RWPE1 (cell line): ENCODE results near the gene DYNLRB1.

Experiments used
- CTCF ChIA-PET: fragments of 350-600 bp; sonication (Branson Sonifier 250); formaldehyde crosslinking; extraction: SDS; loops from one replicate; lab custom pipeline; 2021; lab: Yijun Ruan, JAX
- POLR2A ChIA-PET: fragments of 400-600 bp; formaldehyde crosslinking; extraction: SDS; loops from one replicate; lab custom pipeline; 2020; ENCODE audit warnings: antibody characterized with exemption; ENCODE audit not compliant: low non-redundant PET; lab: Yijun Ruan, JAX
- DNase-seq: peaks from one replicate; pipeline ENCODE4 v3.0.0; 2012; ENCODE audit warnings: low spot score
- H3K27ac ChIP-seq: fragments of 450-650 bp; 2 replicates; pipeline ENCODE4 v1.5.1; 2017
- CTCF ChIP-seq: fragments of 450-650 bp; conservative IDR thresholded peaks from 2 replicates; pipeline ENCODE4 v1.5.1; 2017; ENCODE audit warnings: low read depth, mild to moderate bottlenecking

The DYNLRB1 gene

GRCh38 chr20:34542439-34542838, 26.2 kb downstream of the DYNLRB1 start:
- ChIA-PET CTCF (interaction anchor here (0.7 kb wide), 1 partner anchor 39 kb away, joined by 7 read pairs; no protein-coding TSS in a partner anchor), POLR2A (no interaction called here)
- H3K27ac ChIP-seq = 0 out of 2 replicates have a peak overlapping the region, but pooled peaks have one; percentile 4
- DNase-seq = no peak
- TF ChIP-seq CTCF = no peak

GRCh38 chr20:34543463-34544056, 27.3 kb downstream of the DYNLRB1 start:
- no peak for DNase-seq
- no peak overlapping the region for H3K27ac ChIP-seq
- CTCF ChIA-PET = interaction anchor here (0.7 to 1.6 kb wide), 4 partner anchors 9 to 41 kb away, joined by 3 read pairs; no protein-coding TSS in a partner anchor
- POLR2A ChIA-PET = no interaction called here
- TF ChIP-seq CTCF = no peak

GRCh38 chr20:34544109-34544796, 28.0 kb downstream of the DYNLRB1 start:
- no peak for DNase-seq
- POLR2A ChIA-PET = interaction anchor here (0.6 kb wide), 1 partner anchor 740 kb away, joined by 7 read pairs; no protein-coding TSS in a partner anchor
- TF ChIP-seq CTCF = no peak
- CTCF ChIA-PET = interaction anchor here (0.7 to 1.6 kb wide), 5 partner anchors 10 to 41 kb away, joined by 3 read pairs; no protein-coding TSS in a partner anchor
- no peak overlapping the region for H3K27ac ChIP-seq

- no peak for DNase-seq
- ChIA-PET POLR2A (no interaction called here), CTCF (interaction anchor here (0.6 to 2.1 kb wide), 2 partner anchors 8 to 16 kb away, joined by 3 to 6 read pairs; no protein-coding TSS in a partner anchor)
- H3K27ac ChIP-seq = no peak overlapping the region
- no peak for TF ChIP-seq CTCF
These were observed 30.5 kb downstream of the DYNLRB1 start for GRCh38 chr20:34546751-34547181.

- DNase-seq = no peak
- CTCF ChIA-PET = interaction anchor here (2.1 kb wide), 1 partner anchor 10 kb away, joined by 6 read pairs; no protein-coding TSS in a partner anchor
- POLR2A ChIA-PET = interaction anchor here (0.6 kb wide), 1 partner anchor 114 kb away, joined by 3 read pairs; no protein-coding TSS in a partner anchor
- no peak overlapping the region for H3K27ac ChIP-seq
- TF ChIP-seq CTCF = no peak
These were observed 31.8 kb downstream of the DYNLRB1 start for GRCh38 chr20:34547844-34548613.
